GM19193 (cell line): ENCODE measurements around the gene RPL27.

Experiments used
- POLR2A ChIP-seq: IDR thresholded peaks from 4 replicates; pipeline ENCODE4 v1.6.1; 2011; ENCODE audit not compliant: insufficient read depth, insufficient read length; ENCODE audit errors: extremely low read depth

The RPL27 gene

GRCh38 chr17:42989726-42990652 lies 8.2 kb upstream of the RPL27 start:
- no peak for TF ChIP-seq POLR2A

GRCh38 chr17:42991471-42991870 lies 6.7 kb upstream of the RPL27 start:
- TF ChIP-seq POLR2A: no peak

DNA sequence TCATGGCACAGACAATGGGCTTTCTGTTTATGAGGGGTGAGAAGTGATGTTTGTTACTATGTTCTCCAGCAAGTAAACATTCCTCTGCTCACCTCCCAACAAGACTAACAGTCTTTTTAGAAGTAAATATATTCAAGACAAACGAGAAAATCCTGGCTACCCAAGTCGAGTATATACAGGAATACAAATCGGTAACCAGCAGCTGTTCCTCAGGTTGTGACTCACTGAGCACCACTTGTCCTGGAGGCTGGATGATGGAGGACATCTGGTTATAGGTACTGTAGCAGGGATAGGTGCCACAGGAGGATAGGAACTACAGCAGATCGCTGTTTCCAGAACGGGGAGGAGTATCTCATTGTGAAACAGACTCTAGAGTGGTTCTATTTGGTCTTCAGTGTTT lies 5.3 kb upstream of the RPL27 start:
- TF ChIP-seq POLR2A: no peak

DNA sequence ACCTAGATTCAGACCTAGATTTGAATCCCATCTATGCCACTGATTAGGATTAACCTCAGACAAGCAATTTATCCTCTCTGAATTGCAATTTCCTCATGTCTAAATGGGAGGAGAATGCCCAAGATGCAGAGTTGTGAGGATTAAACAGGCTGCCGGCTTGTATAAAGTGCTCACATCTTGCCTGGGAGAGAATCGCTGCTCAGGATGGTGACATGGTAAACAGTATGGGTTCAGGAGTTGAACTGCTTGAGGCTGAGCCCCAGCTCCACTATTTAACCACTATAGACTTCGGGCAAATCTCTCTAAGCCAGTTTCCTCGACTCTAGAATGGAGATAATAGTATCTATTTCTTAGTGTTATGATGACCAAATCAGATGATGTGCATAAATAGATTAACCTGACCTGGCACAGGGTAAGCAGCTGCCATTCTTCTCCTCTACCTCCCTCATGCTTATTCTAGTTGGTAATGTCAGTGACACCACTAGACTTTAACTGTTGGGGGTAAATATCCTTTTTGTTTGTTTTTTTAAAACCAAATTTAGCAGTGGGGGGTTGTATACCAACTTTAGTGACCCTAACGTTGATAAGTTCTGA lies 732 bp upstream of the RPL27 start:
- no peak for TF ChIP-seq POLR2A

DNA sequence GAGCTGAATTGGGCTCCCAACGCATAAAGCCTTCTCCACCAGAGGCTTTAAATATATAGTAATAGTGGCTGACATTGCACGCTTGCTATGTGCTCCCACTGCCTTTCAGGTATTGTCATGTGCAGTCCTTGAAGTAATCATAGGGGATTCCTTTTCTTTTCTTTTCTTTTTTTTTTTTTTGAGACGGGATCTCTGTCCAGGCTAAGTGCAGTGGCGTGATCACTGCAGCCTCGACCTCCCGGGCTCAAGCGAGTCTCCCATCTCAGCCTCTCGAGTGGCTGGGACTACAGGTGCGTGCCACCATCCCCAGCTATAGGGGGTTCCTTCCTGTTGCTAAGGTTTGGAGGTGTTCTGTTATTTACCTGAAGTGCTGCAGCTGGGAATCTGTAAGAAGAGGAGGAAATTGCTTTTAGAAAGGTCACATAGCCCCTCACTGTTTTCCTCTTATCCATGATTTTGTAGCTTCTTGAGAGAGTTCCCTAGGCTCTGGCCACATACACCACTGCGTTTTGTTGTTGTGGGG lies 845 bp downstream of the RPL27 start:
- TF ChIP-seq POLR2A: no peak

DNA sequence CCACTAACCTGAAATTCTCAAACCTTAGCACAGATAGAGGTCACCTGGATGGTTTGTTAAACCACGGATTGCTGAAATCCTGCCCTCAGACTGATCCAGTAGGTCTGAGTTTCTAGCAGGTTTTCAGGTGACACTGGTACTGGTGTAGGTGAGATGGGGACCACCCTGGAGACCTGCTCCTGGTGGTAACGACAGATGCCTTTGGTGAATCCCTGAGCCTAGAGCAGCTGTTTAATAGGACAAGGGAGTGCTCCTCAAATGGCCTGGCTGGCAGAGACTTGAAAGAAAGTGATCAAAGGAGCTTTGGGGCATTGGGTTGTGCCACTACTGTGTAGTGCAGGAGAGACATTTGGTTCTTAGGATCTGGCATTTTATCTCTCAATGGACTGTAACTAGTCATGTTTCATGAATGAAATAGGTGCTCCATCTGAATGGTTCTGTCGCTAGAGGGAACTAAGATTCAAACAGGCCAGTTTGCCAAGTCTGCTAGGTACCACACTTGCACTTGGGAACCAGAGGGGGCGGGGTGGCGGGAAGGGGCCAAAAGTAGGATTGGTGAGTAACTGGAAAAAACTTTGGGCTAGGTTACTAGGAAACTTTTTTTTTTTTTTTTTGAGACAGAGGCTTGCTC lies 5.4 kb downstream of the RPL27 start:
- TF ChIP-seq POLR2A: peak; percentile 26

DNA sequence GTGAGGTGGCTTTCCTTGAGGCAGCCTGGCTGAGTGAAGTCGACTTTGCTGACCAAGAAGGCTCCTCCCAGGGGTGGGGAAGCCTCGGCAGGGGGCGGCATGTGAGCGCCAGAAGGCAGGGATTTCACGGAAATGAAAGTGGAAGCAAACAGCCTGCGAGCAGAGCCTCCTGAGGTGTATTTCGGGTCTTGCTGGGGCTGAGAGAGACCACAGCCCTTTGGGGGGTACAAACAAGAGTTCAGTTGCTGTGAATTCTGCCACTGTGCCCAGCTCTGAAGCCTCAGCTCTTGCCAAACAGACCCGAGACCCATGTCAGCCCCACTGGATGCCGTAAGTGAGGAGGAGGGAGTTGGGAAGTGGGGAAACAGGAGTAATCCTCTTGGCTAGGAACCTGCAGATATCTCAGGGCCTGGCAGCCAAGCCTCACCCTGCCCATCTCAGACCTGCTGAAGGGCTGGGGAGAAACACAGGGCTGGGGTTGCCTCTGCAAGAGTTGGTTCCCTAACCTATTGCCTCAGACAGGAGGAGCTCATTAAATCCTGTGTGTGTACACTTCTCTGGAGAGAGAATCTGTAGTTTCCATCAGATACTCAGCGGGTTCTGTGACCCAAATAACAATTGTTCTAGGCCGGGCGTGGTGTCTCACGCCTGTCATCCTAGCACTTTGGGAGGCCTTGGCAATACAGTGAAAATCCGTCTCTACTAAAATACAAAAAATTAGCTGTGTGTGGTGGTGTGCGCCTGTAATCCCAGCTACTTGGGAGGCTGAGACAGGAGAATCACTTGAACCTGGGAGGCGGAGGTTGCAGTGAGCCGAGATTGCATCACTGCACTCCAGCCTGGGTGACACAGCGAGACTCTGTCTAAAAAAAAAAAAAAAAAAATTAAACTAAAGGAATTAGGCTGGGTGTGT lies 8.7 kb downstream of the RPL27 start, which contains the start of gene IFI35:
Gene IFI35, plus strand, starts transcription at position 146 of the 913 bp plus-strand sequence. Its CDS starts 164 bp downstream, at position 310.
- TF ChIP-seq POLR2A: peak; percentile 79

DNA sequence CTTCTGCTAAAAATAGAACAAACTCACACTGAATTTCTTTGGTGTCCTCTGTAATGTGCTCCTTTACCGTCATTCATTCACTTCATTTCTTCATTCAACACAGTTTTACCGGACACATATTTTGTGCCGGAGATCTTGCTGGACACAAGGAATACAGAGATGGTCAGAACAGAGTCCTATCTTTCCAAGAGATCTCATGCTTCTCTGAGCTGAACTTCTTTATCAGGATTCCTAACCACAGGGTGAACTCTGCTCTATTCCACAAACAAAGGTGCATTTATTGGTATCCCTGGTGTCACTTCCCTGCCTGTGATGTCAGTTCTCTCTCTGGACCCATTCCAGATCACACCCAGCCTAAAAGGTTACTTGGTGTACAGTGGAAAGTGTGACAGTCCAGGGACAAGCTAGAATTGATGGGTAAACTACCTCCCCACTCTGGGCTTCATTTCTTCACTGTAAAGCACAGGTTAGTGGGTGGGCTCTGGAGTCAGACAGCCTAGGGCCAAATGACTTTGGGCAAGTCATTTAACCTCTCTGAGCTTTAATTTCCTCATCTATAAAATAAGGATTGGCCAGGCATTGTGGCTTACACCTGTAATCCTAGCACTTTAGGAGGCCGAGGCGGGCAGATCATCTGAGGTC lies 12.6 kb downstream of the RPL27 start:
- no peak for TF ChIP-seq POLR2A

DNA sequence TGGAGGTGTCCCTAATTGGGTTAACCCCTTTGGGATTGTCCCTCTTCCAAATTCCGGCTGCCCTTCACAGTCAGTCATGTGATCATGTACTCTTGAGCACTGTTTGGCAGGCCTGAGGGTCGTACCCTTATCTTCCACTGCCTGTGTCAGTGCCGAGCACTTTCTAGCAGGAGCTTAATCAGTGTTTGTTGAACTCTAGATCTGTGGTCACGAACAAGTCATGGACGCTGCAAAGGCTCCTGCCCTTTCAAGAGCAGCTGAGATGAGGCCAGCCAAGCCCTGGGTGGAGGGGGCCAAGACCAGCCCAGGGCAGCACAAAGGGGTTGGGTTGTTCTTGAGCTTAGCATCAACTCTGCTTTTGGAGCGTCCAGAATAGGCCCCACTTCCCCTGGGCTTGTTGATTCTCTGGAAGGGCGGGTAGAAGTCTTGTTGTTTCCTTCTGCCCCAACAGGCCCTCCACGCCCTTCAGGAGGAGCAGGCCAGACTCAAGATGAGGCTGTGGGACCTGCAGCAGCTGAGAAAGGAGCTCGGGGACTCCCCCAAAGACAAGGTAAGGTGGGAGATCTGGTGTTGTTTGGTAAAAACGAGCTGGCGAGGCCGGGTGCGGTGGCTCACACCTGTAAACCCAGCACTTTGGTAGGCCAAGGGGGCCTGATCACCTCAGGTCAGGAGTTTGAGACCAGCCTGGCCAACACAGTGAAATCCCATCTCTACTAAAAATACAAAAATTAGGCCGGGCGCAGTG lies 13.7 kb downstream of the RPL27 start:
- no peak for TF ChIP-seq POLR2A

DNA sequence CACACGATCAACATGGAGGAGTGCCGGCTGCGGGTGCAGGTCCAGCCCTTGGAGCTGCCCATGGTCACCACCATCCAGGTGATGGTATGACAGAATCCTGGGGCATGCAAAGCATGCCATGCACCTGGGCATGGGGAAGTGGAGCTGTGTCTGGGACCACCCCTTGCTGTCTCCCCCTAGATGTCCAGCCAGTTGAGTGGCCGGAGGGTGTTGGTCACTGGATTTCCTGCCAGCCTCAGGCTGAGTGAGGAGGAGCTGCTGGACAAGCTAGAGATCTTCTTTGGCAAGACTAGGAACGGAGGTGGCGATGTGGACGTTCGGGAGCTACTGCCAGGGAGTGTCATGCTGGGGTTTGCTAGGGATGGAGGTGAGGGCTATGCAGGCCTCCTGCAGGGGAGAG lies 15.1 kb downstream of the RPL27 start:
- TF ChIP-seq POLR2A: no peak

GRCh38 chr17:43014020-43014648 lies 15.9 kb downstream of the RPL27 start:
- no peak for TF ChIP-seq POLR2A

- TF ChIP-seq POLR2A: no peak
These were observed 16.7 kb downstream of the RPL27 start for GRCh38 chr17:43014649-43015542.
